HG02623 (cell line): Measurements from ENCODE around the gene DLX3.

Experiments used
- ATAC-seq: cut with Tn5 transposase; IDR thresholded peaks from one replicate; pipeline ENCODE4 v1.9.1; 2021; ENCODE audit warnings: moderate library complexity; ENCODE audit not compliant: unreplicated experiment

The DLX3 gene

DNA sequence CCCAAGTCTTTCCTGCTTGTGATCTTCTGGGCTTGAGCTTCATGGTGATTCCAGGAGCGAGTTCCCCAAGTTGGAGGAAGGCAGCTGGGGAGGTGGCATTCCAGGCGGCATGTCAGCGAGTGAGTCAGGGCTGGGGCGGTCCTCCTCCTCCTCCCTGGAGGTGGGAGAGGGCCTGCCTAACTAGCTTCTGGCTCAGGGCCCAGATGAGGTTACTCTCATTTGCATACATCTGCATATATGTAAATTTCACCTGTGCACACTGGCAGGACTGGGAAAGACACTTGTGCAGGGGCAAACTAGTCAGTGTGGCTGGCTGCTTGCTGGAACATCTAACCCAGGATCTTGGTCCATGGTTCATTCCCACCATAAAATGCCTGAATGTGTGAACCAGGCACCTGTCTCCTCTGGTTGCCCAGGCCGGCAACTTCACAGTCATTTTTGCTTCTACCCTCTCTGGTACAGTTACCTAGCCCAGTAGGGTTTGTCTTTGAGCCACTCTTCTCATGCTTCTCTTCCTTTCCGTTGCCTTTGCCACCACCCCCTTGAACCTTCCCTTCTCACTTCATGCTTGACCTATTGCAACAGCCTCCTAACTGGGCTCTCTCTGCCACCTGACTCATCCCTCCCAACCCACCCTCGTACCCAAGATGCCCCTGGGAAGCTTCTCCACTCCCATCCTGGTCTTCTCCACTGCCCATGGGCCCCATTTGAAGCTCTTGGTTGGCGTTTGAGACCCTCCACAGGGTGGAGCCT lies 35.7 kb downstream of the DLX3 start:
- ATAC-seq = no peak

DNA sequence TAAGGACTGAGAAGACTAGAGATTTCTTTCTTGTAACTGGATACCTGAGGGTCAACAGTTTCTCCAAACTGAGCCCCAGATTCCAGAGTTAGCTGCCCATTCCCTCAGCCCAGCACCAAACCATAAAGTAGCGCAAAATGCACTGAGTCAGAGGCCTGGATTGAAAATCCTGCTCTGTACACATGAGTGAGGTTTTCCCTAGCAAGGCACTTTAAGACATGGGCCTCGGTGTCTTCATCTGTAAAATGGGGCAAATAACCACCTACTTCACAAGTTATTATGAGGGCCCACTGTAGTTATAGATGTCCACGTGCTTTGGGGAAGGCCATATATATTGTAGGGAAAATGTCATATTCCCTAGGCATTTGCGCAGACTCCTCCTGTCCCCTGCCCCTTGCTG lies 36.3 kb downstream of the DLX3 start:
- ATAC-seq = no peak

- ATAC-seq = no peak
Observed at GRCh38 chr17:49957350-49957749, 37.7 kb downstream of the DLX3 start.

GRCh38 chr17:49956780-49957179 lies 38.2 kb downstream of the DLX3 start:
- ATAC-seq = no peak

DNA sequence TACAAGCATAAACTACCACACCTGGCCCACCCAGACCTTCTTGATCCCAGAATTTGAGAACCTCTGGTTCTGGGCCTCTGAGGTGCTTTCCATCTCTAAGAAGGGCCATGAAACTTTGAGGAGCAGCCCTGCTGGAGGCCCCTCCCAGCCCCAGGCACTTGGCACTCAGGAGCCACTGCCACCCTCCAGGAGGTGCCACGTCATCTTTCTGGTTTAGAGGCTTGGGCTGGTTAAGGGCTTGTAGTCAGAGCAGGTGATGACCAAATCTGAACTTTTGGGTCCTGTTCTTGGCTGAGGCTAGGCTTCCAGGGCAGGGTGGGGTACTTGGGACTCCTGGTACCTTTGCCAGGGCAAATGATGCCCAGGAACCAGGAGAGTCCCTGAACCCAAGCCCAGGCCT lies 39.9 kb downstream of the DLX3 start:
- ATAC-seq = no peak

DNA sequence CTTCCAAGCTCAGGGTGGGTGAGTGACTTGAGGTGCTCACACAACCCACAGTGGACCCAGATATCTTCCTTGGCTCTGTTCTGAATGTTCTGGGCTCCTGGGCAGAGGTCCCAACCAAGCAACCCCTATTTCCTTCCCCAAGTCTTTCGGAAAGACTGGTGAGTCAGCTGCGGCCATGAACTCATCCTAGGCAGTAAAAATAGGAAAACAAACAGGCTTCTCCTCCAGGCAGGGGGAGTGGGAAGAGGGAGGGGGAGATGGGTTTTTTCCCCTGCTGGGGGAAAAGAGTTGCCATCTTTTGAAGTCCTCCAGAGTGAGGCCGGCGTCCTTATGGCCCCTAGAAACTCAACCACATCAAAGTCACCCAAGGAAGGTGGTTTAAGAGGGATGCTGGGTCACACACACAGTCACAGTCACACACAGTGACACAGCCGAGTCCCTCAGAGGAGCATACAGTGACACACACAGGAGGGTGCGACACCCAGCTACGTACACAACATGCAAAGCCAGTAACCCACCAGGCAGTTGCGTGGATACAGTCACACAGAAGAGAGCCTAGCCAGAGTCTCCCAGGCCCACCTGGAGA lies 42.0 kb downstream of the DLX3 start:
- no peak for ATAC-seq

DNA sequence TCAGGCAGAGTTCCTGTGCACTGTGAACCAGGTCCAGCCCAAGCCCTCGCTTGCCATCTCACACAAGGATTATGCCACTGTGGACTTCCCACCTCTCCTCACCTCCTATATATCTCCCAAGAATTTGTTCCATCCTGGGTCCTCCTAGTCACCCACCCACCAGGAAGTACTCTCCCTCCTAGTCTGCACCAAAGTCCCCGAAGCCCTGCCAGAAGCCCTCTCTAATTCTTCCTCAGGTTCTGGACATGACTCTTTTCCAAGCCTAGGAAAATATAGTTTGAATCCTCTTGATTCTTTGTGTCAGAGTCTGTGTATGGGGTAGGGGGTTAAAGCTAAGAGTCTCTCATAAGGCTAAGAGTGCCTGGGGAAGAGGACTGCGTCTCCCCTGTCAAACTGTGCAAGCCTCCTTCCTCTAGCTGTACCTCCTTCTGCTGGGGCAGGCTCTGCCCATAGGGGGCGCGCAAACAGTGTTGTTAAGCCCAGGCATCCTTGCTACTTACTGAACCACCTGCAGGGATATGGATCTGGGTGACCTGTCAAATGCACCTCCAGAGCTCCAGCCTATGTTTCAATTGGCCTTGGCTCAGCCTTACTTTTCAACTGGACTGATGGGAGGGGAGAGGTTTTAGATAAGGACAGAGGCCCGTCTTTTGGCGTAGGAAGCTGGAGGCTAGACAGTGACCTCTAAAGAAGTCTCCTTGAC lies 42.7 kb downstream of the DLX3 start:
- no peak for ATAC-seq

DNA sequence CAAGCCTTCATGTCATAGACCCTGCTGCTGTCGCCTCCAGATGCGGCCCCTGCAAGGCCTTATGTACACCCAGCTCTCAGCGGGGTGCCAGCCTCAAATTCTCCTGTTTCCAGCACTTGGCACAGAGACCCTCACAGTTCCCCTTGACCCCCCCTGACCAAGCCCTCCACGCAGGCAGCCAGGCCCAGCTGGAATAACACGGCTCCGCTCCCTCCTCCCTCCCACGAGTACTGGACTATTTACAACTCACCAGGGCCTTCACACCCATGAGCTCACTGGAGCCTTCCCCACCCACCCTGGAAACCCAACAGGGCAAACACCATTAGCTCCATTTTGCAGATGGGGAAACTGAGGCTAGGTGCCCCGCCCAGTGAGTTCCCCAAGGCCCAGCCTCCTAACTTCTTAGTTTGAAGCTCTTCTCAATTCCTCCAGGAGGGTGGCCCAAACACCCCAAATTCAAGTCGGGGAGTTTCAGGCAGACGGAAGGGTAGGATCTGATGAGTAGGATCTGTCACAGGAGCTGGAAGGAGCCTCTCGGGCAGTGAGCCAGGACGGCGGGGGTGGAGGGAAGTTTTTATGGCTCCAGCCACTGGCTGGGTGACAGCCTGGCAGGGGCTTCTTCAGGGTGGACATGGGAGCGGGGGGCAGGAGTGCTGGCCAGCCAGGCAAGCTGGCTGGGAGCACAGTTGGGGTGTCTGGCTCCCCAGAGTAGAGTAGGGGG lies 43.5 kb downstream of the DLX3 start:
- no peak for ATAC-seq

DNA sequence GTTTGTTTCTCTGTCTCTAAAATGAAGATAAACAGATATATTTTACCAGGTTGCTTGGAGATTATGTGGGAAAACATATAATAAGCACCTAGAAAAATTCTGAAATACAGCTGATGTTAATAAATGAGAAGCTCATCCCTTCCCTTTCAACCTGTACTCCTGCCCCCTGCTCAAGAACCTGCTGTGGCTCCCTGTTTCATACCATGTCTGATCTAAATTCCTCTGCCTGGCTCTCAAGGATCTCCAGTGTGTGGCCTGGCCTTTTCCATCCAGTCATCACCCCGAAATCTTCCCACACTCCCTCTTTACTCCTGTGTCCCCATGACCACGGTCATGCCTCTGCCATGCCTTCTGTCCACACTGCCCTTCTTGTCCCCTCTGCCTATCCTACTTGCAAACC lies 45.4 kb downstream of the DLX3 start:
- no peak for ATAC-seq

DNA sequence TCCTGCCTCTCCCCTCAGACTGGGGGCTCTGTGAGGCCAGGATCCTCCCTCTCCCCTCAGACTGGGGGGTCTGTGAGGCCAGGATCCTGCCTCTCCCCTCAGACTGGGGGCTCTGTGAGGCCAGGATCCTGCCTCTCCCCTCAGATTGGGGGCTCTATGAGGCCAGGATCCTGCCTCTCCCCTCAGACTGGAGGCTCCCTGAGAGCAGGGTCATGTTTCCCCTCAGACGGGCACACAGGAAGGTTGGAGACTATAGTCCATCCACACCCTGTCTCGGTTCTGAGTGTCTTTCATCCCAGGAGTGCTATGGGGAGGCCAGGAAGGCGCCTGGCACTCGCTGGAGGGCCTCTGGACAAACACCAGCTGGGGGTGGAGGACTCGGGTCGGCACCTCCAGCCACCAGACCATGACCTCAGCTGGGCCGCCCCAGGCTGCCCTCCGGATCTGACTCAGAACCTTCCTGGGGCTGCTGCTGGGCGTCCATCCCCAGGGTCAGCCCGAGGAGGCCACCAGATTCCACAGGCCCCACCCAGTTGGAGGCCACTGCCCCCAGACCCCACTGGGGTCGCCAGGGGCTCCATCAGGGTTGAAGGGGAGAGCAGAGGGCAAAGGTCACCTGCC lies 48.0 kb downstream of the DLX3 start:
- ATAC-seq = no peak

GRCh38 chr17:49946208-49946607 lies 48.8 kb downstream of the DLX3 start:
- ATAC-seq = no peak

- no peak for ATAC-seq
Observed at GRCh38 chr17:49944273-49944870, 50.7 kb downstream of the DLX3 start.

GRCh38 chr17:49942947-49943346 lies 52.1 kb downstream of the DLX3 start:
- no peak for ATAC-seq

DNA sequence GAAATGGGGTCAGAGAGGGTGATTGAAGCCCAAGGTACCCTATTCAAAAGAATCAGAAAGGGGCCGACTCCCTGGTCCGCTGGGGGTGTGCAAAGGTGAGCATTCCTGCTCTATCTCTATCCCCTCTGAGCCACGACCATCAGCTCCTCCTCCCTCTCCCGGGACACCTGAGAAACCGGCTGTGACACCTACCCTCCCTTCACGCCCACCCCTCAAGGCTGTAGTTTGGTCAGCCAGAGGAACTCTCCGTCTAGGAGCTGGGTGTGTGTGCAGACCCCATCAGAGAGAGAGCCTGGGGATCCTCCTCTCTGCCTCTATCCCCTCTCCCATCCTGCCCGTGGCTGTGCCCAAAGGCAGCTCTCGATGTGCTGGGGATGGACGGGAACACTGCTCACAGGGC lies 53.6 kb downstream of the DLX3 start:
- no peak for ATAC-seq
